ENCODE data around the gene NKG7.

DNA sequence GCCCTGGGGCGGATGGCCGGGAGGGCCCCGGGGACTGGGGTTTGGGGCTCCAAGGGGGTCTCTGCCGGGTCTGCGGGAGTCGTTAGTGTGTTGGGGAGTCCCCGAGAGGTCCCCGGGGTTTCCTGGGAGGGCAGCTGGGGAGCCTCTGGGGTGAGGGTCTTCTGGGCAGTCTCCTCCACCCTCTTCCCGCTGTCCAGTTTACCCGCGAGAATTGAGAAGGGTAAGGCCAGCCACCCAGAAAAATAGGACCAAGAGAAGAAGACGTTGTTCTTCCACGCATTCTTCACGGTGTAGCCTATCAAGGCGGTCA, 5.2 kb downstream of the NKG7 start:
- TF ChIP-seq POLR2AphosphoS5 (IDR thresholded peaks at IDR 0.05): peak in 1 of 2 donors; percentile 99
- TF ChIP-seq, protein P1, sequence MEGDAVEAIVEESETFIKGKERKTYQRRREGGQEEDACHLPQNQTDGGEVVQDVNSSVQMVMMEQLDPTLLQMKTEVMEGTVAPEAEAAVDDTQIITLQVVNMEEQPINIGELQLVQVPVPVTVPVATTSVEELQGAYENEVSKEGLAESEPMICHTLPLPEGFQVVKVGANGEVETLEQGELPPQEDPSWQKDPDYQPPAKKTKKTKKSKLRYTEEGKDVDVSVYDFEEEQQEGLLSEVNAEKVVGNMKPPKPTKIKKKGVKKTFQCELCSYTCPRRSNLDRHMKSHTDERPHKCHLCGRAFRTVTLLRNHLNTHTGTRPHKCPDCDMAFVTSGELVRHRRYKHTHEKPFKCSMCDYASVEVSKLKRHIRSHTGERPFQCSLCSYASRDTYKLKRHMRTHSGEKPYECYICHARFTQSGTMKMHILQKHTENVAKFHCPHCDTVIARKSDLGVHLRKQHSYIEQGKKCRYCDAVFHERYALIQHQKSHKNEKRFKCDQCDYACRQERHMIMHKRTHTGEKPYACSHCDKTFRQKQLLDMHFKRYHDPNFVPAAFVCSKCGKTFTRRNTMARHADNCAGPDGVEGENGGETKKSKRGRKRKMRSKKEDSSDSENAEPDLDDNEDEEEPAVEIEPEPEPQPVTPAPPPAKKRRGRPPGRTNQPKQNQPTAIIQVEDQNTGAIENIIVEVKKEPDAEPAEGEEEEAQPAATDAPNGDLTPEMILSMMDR (IDR thresholded peaks at IDR 0.05): no peak
